HepG2 (cell line): ENCODE data around the gene KCTD1. TPM values are rescaled to one million over a fixed set of nuclear protein-coding genes. Genes with fewer than 3 reads are reported as not detected.

ENCODE experiments used
- ATAC-seq: fragments of 200-7000 bp; cut with Tn5 transposase; 3 replicates; pipeline ENCODE4 v1.9.1; 2020; ENCODE audit warnings: mild to moderate bottlenecking, moderate library complexity
- BruUV-seq: library from RNA; stranded (reverse); fragments of 400-500 nt; replicated peaks from 2 replicates; lab custom pipeline; 2021; lab: Mats Ljungman, UMichigan
- CTCF ChIA-PET: fragments of 300-600 bp; formaldehyde crosslinking; extraction: SDS; loops from one replicate; lab custom pipeline; 2021; ENCODE audit warnings: low total read pairs, inconsistent platforms, low intra/inter-chr PET ratio; lab: Yijun Ruan, JAX
- POLR2A ChIA-PET: fragments of 350-600 bp; sonication (Branson Sonifier 250); formaldehyde crosslinking; loops from one replicate; lab custom pipeline; 2020; ENCODE audit warnings: antibody characterized with exemption, inconsistent platforms; lab: Yijun Ruan, JAX
- DNase-seq: peaks from one replicate; pipeline ENCODE4 v3.0.0-alpha.2; 2015; ENCODE audit warnings: low spot score
- FAIRE-seq: peaks from 3 replicates; lab custom pipeline; 2011; peaks lifted over from hg19 to GRCh38; lab: Jason Lieb, UNC
- H2AFZ ChIP-seq: one replicate; pipeline ENCODE4 v1.6.1; 2011; ENCODE audit warnings: low read length, inconsistent platforms
- H3K27ac ChIP-seq: fragments of 300-600 bp; 3 replicates; pipeline ENCODE4 v1.8.0; 2011; ENCODE audit warnings: mixed run types, mild to moderate bottlenecking, mixed read lengths, low read length, inconsistent platforms; ENCODE audit not compliant: insufficient read depth; ENCODE audit errors: extremely low read length
- H3K27me3 ChIP-seq, 2 experiments: fragments of 200-600 bp in 1 of 2; 2 replicates in 1 of 2; 3 replicates in 1 of 2; pipeline versions ENCODE4 v1.6.0 to v1.8.0; 2011; ENCODE audit warnings: low read length in 2 of 2, mild to moderate bottlenecking in 2 of 2, moderate library complexity in 2 of 2, inconsistent platforms in 1 of 2; ENCODE audit not compliant: insufficient read depth in 2 of 2, control insufficient read depth in 1 of 2
- H3K36me3 ChIP-seq, 2 experiments: fragments of 200-600 bp in 1 of 2; replicated peaks in 1 of 2; 2 replicates in 1 of 2; 3 replicates in 1 of 2; pipeline versions ENCODE4 v1.5.1 to v1.8.0; 2011; ENCODE audit warnings: low read length in 2 of 2, inconsistent platforms in 1 of 2; ENCODE audit not compliant: insufficient read depth in 2 of 2, control insufficient read depth in 1 of 2
- H3K4me1 ChIP-seq: 2 replicates; pipeline ENCODE4 v1.5.1; 2012; ENCODE audit warnings: low read length, inconsistent platforms; ENCODE audit not compliant: insufficient read depth
- H3K4me2 ChIP-seq: 2 replicates; pipeline ENCODE4 v1.6.0; 2011; ENCODE audit warnings: low read depth, low read length, inconsistent platforms
- H3K4me3 ChIP-seq, 3 experiments: fragments of 200-600 bp in 1 of 3; sonication (generic), shearing (Covaris generic) in 1 of 3; replicated peaks in 1 of 3; 2 replicates each; pipeline ENCODE4 v1.5.1; 2011 to 2016; ENCODE audit warnings: low read length in 3 of 3, inconsistent platforms in 2 of 3, low read depth in 2 of 3, mild to moderate bottlenecking in 2 of 3, control low read depth in 1 of 3, mixed read lengths in 1 of 3; ENCODE audit not compliant: insufficient read depth in 1 of 3
- H3K79me2 ChIP-seq: one replicate; pipeline ENCODE4 v1.6.1; 2011; ENCODE audit warnings: low read length, inconsistent platforms; ENCODE audit not compliant: insufficient read depth
- H3K9ac ChIP-seq: 2 replicates; pipeline ENCODE4 v1.6.0; 2011; ENCODE audit warnings: mild to moderate bottlenecking, low read depth, low read length, inconsistent platforms; ENCODE audit not compliant: insufficient read depth
- H3K9me3 ChIP-seq: 2 replicates; pipeline ENCODE4 v1.5.1; 2012; ENCODE audit warnings: mild to moderate bottlenecking, low read length
- H4K20me1 ChIP-seq: 2 replicates; pipeline ENCODE4 v1.6.0; 2011; ENCODE audit warnings: inconsistent platforms, mild to moderate bottlenecking, low read length, moderate library complexity; ENCODE audit not compliant: insufficient read depth
- CSRNP1 ChIP-seq: sonication (generic); formaldehyde crosslinking; IDR thresholded peaks from 2 replicates; pipeline ENCODE4 v1.8.1; 2023; ENCODE audit warnings: mild to moderate bottlenecking, missing genetic modification reagents
- CTCF ChIP-seq: sonication (generic); formaldehyde crosslinking; IDR thresholded peaks from 2 replicates; pipeline ENCODE4 v1.5.0; 2020; ENCODE audit warnings: mild to moderate bottlenecking, missing genetic modification reagents, moderate library complexity
- ELF3 ChIP-seq: IDR thresholded peaks from 2 replicates; pipeline ENCODE4 v1.6.1; 2016; ENCODE audit warnings: missing genetic modification reagents, missing compliant biosample characterization
- MEIS2 ChIP-seq: sonication (generic); formaldehyde crosslinking; IDR thresholded peaks from 2 replicates; pipeline ENCODE4 v1.9.0; 2021; ENCODE audit warnings: mild to moderate bottlenecking, missing genetic modification reagents
- RAD21 ChIP-seq: fragments of 450-650 bp; formaldehyde crosslinking; IDR thresholded peaks from 2 replicates; pipeline ENCODE4 v1.5.0; 2020; ENCODE audit warnings: mild to moderate bottlenecking
- RNF2 ChIP-seq: fragments of 450-650 bp; conservative IDR thresholded peaks from 2 replicates; pipeline ENCODE4 v1.6.1; 2016; ENCODE audit warnings: low read depth
- STAG1 ChIP-seq: sonication (generic); formaldehyde crosslinking; IDR thresholded peaks from 2 replicates; pipeline ENCODE4 v1.4.0; 2020; ENCODE audit warnings: missing genetic modification reagents
- ZBTB21 ChIP-seq: sonication (generic); formaldehyde crosslinking; IDR thresholded peaks from 2 replicates; pipeline ENCODE4 v1.4.0; 2020; ENCODE audit warnings: missing genetic modification reagents
- ZNF256 ChIP-seq: sonication (generic); formaldehyde crosslinking; conservative IDR thresholded peaks from 2 replicates; pipeline ENCODE4 v1.4.0; 2020; ENCODE audit warnings: missing genetic modification reagents
- ZNF775 ChIP-seq: sonication (generic); formaldehyde crosslinking; IDR thresholded peaks from 2 replicates; pipeline ENCODE4 v1.4.0; 2020; ENCODE audit warnings: missing genetic modification reagents, mild to moderate bottlenecking, moderate library complexity, borderline replicate concordance
- ZNF776 ChIP-seq: sonication (generic); formaldehyde crosslinking; IDR thresholded peaks from 2 replicates; pipeline ENCODE4 v1.4.0; 2020; ENCODE audit warnings: mild to moderate bottlenecking, missing genetic modification reagents
- WGBS: methylation state at CpG from one replicate; pipeline ENCODE4 v1.1.6; 2017; ENCODE audit warnings: low lambda C conversion rate; 5-methylcytosine and 5-hydroxymethylcytosine counted together
- in situ Hi-C: cut with HindIII; loops from 2 replicates; pipeline ENCODE4 v1.10.0; 2017; ENCODE audit warnings: low pct_unique_long_range_greater_than_20kb; ENCODE audit not compliant: extremely low pct_ligation_motif_present
- intact Hi-C: fragments of 100-400 bp; cut with micrococcal nuclease; formaldehyde crosslinking; loops from one replicate; pipeline ENCODE4 v1.10.0; 2022; ENCODE audit not compliant: unreplicated experiment
- polyA plus RNA-seq, 8 experiments: library from polyadenylated mRNA; depleted of rRNA in 3 of 8; stranded (reverse) in 7 of 8; unstranded in 1 of 8; fragments of >200 nt; fragmentation: Illumina TruSeq in 4 of 8; extraction: Trizol in 4 of 8; gene quantifications; 2 replicates each; pipeline versions ENCODE4 v1.2.1 to v1.2.3, GENCODE V29; 2011 to 2016; ENCODE audit warnings: low read depth in 4 of 8, missing spikeins in 1 of 8, mixed read lengths in 1 of 8; ENCODE audit not compliant: insufficient read depth in 1 of 8
- total RNA-seq, 5 experiments: library from RNA; depleted of rRNA; stranded (reverse); fragments of >200 nt; fragmentation: Illumina TruSeq; extraction: Trizol; gene quantifications; 2 replicates each; pipeline ENCODE4 v1.2.3, GENCODE V29; 2016; ENCODE audit warnings: low read depth in 1 of 5
- TF ChIP-seq, protein P1 (sequence below): sonication (generic); formaldehyde crosslinking; IDR thresholded peaks from 2 replicates; pipeline ENCODE4 v1.5.0; 2020; ENCODE audit warnings: mild to moderate bottlenecking, missing genetic modification reagents, borderline replicate concordance
- TF ChIP-seq, protein P2 (sequence below): sonication (generic); formaldehyde crosslinking; IDR thresholded peaks from 2 replicates; pipeline ENCODE4 v1.5.1; 2020; ENCODE audit warnings: mild to moderate bottlenecking, missing genetic modification reagents, borderline replicate concordance

Gene KCTD1
- total and polyA plus RNA-seq, 2 of the 13 experiments (the other 11 are each of a cell fraction or from before 2014, with no cell fraction given) = 2.7 to 6.8 TPM

DNA sequence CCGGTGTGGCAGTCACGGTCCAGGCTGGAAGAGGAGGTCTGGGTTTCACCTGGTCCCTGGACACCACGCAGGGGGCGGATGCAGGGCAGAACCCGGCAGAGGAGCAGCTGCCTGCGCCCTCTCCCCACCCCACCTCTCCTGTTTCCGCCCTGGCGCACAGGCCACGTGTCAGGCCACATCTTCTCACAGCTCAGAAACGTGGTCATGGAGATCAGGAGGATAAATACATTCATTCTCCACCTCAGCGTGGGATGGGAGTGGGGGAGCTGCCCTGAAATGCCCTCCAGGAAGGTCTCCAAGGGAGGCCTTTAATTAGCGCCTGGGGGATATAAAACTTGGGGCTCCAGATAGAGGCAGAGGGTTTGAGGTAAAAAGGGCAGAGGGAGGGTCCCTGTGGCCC lies 142.0 kb downstream of the KCTD1 start (continued):
- TF ChIP-seq CSRNP1 (no peak), ZBTB21 (CRISPR knock-in tag) (no peak), ELF3 (CRISPR knock-in tag) (no peak)

GRCh38 chr18:26405190-26405801 lies 143.1 kb downstream of the KCTD1 start:
- ChIA-PET CTCF (interaction anchor here (1.8 kb wide), 1 partner anchor 244 kb away, joined by 12 read pairs; no protein-coding TSS in a partner anchor), POLR2A (no interaction called here)
- Histone ChIP-seq H3K79me2 (no peaks in the 10 kb centered on the region), H3K4me2 (no peak overlapping the region), H3K4me1 (no peaks in the 10 kb centered on the region), H3K27me3 (peaks cover 3 to 38% of the 10 kb centered on the region in 2 experiments; a peak in 3 of 5 replicates), H3K9me3 (no peaks in the 10 kb centered on the region), H3K36me3 (no peaks in the 10 kb centered on the region), H3K4me3 (no peak overlapping the region), H3K27ac (no peak overlapping the region), H4K20me1 (no peaks in the 10 kb centered on the region), H3K9ac (no peak overlapping the region), H2AFZ (no peak overlapping the region)
- 5% methylated on average over 2 of the region's 5 CpGs for WGBS
- no TSS peak for BruUV-seq
- DNase-seq (peak; percentile 30), FAIRE-seq (no peak), ATAC-seq (peak; percentile 95)
- intact Hi-C loops = loop anchor here (1.0 to 5.0 kb wide), 2 partner anchors 244 to 367 kb away; no protein-coding TSS in a partner anchor
- in situ Hi-C loops = loop anchor here (5.0 kb wide), 1 partner anchor 242 kb away; no protein-coding TSS in a partner anchor
- TF ChIP-seq ZNF775 (no peak), RAD21 (CRISPR knock-in tag) (peak; percentile 73), CTCF (CRISPR knock-in tag) (peak; percentile 80), RNF2 (no peak), ZNF776 (CRISPR knock-in tag) (no peak), STAG1 (CRISPR knock-in tag) (peak; percentile 89), ZNF256 (CRISPR knock-in tag) (no peak), MEIS2 (CRISPR knock-in tag) (no peak)
- TF ChIP-seq, protein P1, sequence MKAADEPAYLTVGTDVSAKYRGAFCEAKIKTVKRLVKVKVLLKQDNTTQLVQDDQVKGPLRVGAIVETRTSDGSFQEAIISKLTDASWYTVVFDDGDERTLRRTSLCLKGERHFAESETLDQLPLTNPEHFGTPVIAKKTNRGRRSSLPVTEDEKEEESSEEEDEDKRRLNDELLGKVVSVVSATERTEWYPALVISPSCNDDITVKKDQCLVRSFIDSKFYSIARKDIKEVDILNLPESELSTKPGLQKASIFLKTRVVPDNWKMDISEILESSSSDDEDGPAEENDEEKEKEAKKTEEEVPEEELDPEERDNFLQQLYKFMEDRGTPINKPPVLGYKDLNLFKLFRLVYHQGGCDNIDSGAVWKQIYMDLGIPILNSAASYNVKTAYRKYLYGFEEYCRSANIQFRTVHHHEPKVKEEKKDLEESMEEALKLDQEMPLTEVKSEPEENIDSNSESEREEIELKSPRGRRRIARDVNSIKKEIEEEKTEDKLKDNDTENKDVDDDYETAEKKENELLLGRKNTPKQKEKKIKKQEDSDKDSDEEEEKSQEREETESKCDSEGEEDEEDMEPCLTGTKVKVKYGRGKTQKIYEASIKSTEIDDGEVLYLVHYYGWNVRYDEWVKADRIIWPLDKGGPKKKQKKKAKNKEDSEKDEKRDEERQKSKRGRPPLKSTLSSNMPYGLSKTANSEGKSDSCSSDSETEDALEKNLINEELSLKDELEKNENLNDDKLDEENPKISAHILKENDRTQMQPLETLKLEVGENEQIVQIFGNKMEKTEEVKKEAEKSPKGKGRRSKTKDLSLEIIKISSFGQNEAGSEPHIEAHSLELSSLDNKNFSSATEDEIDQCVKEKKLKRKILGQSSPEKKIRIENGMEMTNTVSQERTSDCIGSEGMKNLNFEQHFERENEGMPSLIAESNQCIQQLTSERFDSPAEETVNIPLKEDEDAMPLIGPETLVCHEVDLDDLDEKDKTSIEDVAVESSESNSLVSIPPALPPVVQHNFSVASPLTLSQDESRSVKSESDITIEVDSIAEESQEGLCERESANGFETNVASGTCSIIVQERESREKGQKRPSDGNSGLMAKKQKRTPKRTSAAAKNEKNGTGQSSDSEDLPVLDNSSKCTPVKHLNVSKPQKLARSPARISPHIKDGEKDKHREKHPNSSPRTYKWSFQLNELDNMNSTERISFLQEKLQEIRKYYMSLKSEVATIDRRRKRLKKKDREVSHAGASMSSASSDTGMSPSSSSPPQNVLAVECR (CRISPR knock-in tag) = no peak
- TF ChIP-seq, protein P2, sequence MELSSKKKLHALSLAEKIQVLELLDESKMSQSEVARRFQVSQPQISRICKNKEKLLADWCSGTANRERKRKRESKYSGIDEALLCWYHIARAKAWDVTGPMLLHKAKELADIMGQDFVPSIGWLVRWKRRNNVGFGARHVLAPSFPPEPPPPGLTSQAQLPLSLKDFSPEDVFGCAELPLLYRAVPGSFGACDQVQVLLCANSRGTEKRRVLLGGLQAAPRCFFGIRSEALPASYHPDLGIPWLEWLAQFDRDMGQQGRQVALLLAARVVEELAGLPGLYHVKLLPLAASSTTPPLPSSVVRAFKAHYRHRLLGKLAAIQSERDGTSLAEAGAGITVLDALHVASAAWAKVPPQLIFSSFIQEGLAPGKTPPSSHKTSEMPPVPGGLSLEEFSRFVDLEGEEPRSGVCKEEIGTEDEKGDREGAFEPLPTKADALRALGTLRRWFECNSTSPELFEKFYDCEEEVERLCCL (CRISPR knock-in tag) = no peak
